Body of pancreas (tissue), 4 donors: Measurements from ENCODE around the gene ZNF584. TPM values are rescaled to one million over a fixed set of nuclear protein-coding genes. Genes with fewer than 3 reads are reported as not detected.
A peak's percentile ranks its signal among the peaks of the same experiment; 100 is the strongest.
"Not testable (repeated sequence)": the region's sequence is repeated elsewhere in the genome, so short reads cannot be mapped to it uniquely, and the experiment has no call there.

Experiments used
- ATAC-seq: fragments of 150-250 bp; one replicate; pipeline ENCODE4 v1.9.1; 2016
- DNase-seq, 4 donors: peaks; one replicate each; pipeline ENCODE4 v3.0.0-alpha.2; 2019
- H3K27ac ChIP-seq, 4 donors: fragments of 200-600 bp; sonication (generic); 1 replicate in 3 of 4; 2 replicates in 1 of 4; pipeline versions ENCODE4 v1.5.1 to v1.6.1; 2016 to 2019; ENCODE audit warnings: mild to moderate bottlenecking in 1 of 4, mixed read lengths in 1 of 4, moderate library complexity in 1 of 4
- H3K27me3 ChIP-seq, 2 donors: fragments of 200-600 bp; sonication (generic); one replicate each; pipeline ENCODE4 v1.6.0; 2016; ENCODE audit warnings: mild to moderate bottlenecking in 1 of 2
- H3K36me3 ChIP-seq, 2 donors: fragments of 200-600 bp; sonication (generic); replicated peaks in 1 of 2; 2 replicates each; pipeline ENCODE4 v1.5.1; 2016; ENCODE audit warnings: low read depth in 2 of 2; ENCODE audit not compliant: insufficient read depth in 1 of 2
- H3K4me1 ChIP-seq: fragments of 200-600 bp; sonication (generic); one replicate; pipeline ENCODE4 v1.6.0; 2016
- H3K4me3 ChIP-seq, 2 donors: fragments of 200-600 bp; sonication (generic); 1 replicate in 1 of 2; 2 replicates in 1 of 2; pipeline ENCODE4 v1.5.1; 2016 to 2019
- H3K9me3 ChIP-seq, 3 donors: fragments of 200-600 bp; sonication (generic); 1 replicate in 2 of 3; 2 replicates in 1 of 3; pipeline ENCODE4 v1.5.1; 2016
- POLR2A ChIP-seq, 3 donors: fragments of 450-650 bp; IDR thresholded peaks; one replicate each; pipeline ENCODE4 v1.6.1; 2016; ENCODE audit warnings: antibody characterized with exemption in 3 of 3, mild to moderate bottlenecking in 2 of 3
- WGBS, 2 donors: methylation state at CpG; one replicate each; pipeline ENCODE4 v1.1.5; 2017; 5-methylcytosine and 5-hydroxymethylcytosine counted together
- intact Hi-C: fragments of 100-400 bp; cut with DNase I; formaldehyde crosslinking; loops from one replicate; pipeline ENCODE4 v1.15.1; 2023
- total RNA-seq, 2 donors: library from RNA; depleted of rRNA; stranded (reverse); fragments of >200 nt; gene quantifications; one replicate each; pipeline ENCODE4 v1.1.0, GENCODE V29; 2016
- TF ChIP-seq, protein P1 (sequence below), 7 experiments: fragments of 450-650 bp in 4 of 7; fragments of 200-600 bp in 3 of 7; sonication (generic) in 3 of 7; IDR thresholded peaks; one replicate each; pipeline ENCODE4 v1.5.1; 2016 to 2019; ENCODE audit warnings: antibody characterized with exemption in 7 of 7

Gene ZNF584
- total RNA-seq, 2 donors from 2014 or later, result 4.9 to 11.5 TPM

GRCh38 chr19:58440556-58440955, 32.1 kb downstream of the ZNF584 start:
- Histone ChIP-seq H3K27me3 (no peaks in the 10 kb centered on the region), H3K27ac (peak overlapping the region in 3 of 4 donors; percentile 12 to 70 (median 70)), H3K36me3 (peaks cover 7 to 10% of the 10 kb centered on the region in 2 donors), H3K4me1 (peaks cover 17% of the 10 kb centered on the region), H3K4me3 (peak overlapping the region; percentile 25 to 30), H3K9me3 (peaks cover 0 to 35% (median 0%) of the 10 kb centered on the region in 3 donors)
- ATAC-seq (no peak), DNase-seq (peak in 1 of 4 donors; percentile 17)
- intact Hi-C loops, result no loop called here
- WGBS, 2 donors, result 9 to 61% methylated on average over 2 to 27 of the region's 31 CpGs
- TF ChIP-seq, protein P1, sequence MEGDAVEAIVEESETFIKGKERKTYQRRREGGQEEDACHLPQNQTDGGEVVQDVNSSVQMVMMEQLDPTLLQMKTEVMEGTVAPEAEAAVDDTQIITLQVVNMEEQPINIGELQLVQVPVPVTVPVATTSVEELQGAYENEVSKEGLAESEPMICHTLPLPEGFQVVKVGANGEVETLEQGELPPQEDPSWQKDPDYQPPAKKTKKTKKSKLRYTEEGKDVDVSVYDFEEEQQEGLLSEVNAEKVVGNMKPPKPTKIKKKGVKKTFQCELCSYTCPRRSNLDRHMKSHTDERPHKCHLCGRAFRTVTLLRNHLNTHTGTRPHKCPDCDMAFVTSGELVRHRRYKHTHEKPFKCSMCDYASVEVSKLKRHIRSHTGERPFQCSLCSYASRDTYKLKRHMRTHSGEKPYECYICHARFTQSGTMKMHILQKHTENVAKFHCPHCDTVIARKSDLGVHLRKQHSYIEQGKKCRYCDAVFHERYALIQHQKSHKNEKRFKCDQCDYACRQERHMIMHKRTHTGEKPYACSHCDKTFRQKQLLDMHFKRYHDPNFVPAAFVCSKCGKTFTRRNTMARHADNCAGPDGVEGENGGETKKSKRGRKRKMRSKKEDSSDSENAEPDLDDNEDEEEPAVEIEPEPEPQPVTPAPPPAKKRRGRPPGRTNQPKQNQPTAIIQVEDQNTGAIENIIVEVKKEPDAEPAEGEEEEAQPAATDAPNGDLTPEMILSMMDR (IDR thresholded peaks at IDR 0.05), result no peak
- TF ChIP-seq POLR2A (IDR thresholded peaks at IDR 0.05), result no peak

DNA sequence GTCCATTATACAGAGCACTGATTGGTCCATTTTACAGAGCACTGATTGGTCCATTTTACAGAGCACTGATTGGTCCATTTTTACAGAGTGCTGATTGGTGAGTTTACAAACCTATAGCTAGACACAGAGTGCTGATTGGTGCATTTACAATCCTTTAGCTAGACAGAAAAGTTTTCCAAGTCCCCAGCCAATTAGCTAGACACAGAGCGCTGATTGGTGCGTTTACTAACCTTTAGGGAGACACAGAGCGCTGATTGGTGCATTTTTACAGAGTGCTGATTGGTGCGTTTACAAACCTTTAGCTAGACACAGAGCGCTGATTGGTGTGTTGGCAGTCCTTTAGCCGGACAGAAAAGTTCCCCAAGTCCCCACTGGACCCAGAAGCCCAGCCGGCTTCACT, 34.5 kb downstream of the ZNF584 start:
- intact Hi-C loops, H3K4me3 ChIP-seq, ATAC-seq, DNase-seq, H3K27me3 ChIP-seq, H3K36me3 ChIP-seq, H3K27ac ChIP-seq: not testable (repeated sequence)
- 84 to 85% methylated on average over 7 of the region's 7 CpGs for WGBS, 2 donors
- Histone ChIP-seq H3K4me1 (peaks cover 17% of the 10 kb centered on the region), H3K9me3 (peaks cover 0 to 13% (median 0%) of the 10 kb centered on the region in 3 donors)

DNA sequence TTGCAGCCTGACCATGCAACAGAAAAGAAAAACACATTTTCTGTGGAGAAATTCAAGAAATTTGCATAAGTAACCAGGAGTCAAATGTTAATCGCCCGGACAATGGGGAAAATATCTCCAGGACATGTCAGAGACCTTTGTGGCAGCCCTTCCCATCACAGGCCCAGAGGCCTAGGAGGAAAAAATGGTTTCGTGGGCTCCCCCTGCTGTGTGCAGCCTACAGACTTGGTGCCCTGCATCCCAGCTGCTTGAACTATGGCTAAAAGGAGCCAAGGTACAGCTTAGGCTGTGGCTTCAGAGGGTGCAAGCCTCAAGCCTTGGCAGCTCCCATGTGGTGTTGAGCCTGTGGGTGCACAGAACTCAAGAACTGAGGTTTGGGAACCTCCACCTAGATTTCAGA, 40.4 kb downstream of the ZNF584 start:
- H3K4me1 ChIP-seq, result peaks cover 13% of the 10 kb centered on the region
- H3K27ac ChIP-seq, H3K36me3 ChIP-seq, intact Hi-C loops, H3K27me3 ChIP-seq, ATAC-seq, H3K9me3 ChIP-seq, H3K4me3 ChIP-seq, DNase-seq: not testable (repeated sequence)
- 70% methylated on average over 3 of the region's 3 CpGs for WGBS, 2 donors

DNA sequence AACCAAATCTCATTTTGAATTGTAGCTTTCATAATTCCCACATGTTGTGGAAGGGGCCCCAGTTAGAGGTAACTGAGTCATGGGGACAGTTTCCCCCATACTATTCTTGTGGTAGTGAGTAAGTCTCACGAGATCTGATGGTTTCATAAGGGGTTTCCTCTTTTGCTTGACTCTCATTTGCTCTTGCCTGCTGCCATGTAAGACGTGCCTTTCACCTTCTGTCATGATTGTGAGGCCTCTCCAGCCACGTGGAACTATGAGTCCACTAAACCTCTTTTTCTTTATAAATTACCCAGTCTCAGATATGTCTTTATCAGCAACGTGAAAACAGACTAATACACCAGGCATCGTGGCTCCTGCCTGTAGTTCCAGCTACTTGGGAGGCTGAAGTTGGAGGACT, 41.5 kb downstream of the ZNF584 start:
- H3K36me3 ChIP-seq, H3K27ac ChIP-seq, H3K27me3 ChIP-seq, intact Hi-C loops, ATAC-seq, DNase-seq, H3K9me3 ChIP-seq, H3K4me3 ChIP-seq: not testable (repeated sequence)
- peaks cover 13% of the 10 kb centered on the region for H3K4me1 ChIP-seq
- 53 to 67% methylated on average over 5 of the region's 5 CpGs for WGBS, 2 donors

DNA sequence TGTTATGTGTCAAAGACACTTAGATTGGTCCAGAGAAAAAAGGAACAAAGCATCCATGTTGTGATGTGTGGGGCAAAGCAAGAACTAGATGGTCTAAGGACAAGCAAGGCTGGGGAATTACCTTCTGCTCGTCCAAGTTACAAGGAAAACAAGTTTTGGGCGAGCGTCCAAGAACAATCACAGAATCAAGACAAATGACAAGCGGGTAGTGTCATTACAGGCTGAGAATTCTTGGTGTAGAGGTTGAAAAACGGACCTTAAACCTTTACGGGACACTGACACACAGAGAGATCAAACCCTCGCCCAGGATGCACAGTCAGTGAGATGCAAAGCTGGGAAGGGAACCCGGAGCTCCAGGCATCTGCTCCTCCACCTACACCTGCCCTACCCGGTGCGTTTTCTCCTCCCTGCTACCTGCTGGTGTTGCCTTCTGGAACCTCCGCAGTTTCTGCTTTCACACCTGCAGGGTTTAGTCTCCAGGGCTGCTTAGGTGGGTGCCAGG, 42.5 kb downstream of the ZNF584 start:
- peak overlapping the region; percentile 9 to 78 (median 63) for H3K27ac ChIP-seq
- no peaks in the 10 kb centered on the region for H3K9me3 ChIP-seq
- TF ChIP-seq, protein P1 (IDR thresholded peaks at IDR 0.05), result no peak
- TF ChIP-seq POLR2A (IDR thresholded peaks at IDR 0.05), result no peak
- H3K36me3 ChIP-seq, result no peaks in the 10 kb centered on the region
- DNase-seq (peak; percentile 47 to 59 (median 53)), ATAC-seq (peak; percentile 39)
- WGBS, 2 donors, result 2 to 3% methylated on average over 8 to 11 of the region's 11 CpGs
- H3K27me3 ChIP-seq, result no peaks in the 10 kb centered on the region
- H3K4me3 ChIP-seq, result peak overlapping the region; percentile 27 to 85
- H3K4me1 ChIP-seq, result peaks cover 13% of the 10 kb centered on the region
- intact Hi-C loops, result no loop called here

DNA sequence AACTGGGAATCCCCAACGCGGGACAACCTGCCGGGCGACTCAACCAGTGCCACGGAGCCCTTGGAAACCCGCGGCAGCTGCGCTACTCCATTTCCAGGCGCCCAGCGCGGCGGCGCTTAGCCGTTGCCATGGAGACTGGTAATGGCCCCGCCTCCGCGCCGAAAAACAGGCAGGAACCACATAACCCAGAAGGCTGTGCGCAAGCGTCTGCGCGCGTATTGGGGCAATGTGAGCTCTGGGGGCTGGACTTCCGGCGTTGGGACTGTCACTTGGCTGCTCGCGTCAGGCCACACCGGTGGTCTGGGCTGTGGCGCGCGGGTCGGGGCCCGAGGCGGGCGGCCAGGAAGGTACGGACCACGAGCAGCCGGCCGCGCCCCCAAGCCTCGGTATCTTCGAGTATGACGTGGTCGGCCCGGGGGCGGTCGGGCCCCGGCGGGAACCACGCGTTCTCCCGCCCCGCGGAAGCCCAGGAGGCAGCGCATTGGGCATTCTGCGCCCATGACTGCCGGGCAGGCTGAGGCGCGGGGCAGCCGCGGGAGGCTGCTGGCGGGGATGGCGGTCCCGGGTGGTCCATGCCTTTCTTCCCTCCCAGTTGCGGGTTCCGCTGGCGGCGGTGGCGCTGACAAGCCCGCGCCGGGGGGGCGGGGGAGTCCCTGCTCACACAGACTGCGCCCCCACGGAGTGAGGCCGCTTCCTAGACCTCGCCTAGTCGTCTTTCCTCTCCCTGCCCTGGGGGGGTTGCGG, 43.1 kb downstream of the ZNF584 start, which contains the start of gene ZNF324B:
Gene ZNF324B (plus strand): TSS at position 265 of the 744 bp plus-strand sequence. CDS start 2,080 bp downstream, outside the sequence.
- intact Hi-C loops, result no loop called here
- Histone ChIP-seq H3K9me3 (no peaks in the 10 kb centered on the region), H3K27me3 (no peaks in the 10 kb centered on the region), H3K36me3 (no peaks in the 10 kb centered on the region), H3K4me3 (peak within 1 kb of the TSS; percentile 85 to 97), H3K4me1 (peaks cover 13% of the 10 kb centered on the region), H3K27ac (peak within 1 kb of the TSS; percentile 9 to 78 (median 63))
- peak; percentile 97 to 99 (median 98) for DNase-seq
- peak; percentile 98 for ATAC-seq
- WGBS, 2 donors, result 1% methylated on average over 76 of the region's 79 CpGs; no CpG with 5 or more reads in 1 of the 2 donors
- peak in 2 of 3 donors; percentile 67 to 68 for TF ChIP-seq POLR2A (IDR thresholded peaks at IDR 0.05)
- TF ChIP-seq, protein P1 (IDR thresholded peaks at IDR 0.05), result peak in 2 of 7 experiments; percentile 6 to 16
